HepG2 (cell line): Measurements from ENCODE around the gene ATG13. TPM values are rescaled to one million over a fixed set of nuclear protein-coding genes. Genes with fewer than 3 reads are reported as not detected.

Experiments
- ARID4A ChIP-seq: sonication (generic); formaldehyde crosslinking; IDR thresholded peaks from 2 replicates; pipeline ENCODE4 v1.5.0; 2020; ENCODE audit warnings: mild to moderate bottlenecking, missing genetic modification reagents, borderline replicate concordance
- CBX1 ChIP-seq: IDR thresholded peaks from one replicate; pipeline ENCODE4 v1.6.1; 2016; ENCODE audit warnings: antibody characterized with exemption, low read depth
- CHCHD3 ChIP-seq: sonication (generic); formaldehyde crosslinking; IDR thresholded peaks from 2 replicates; pipeline ENCODE4 v1.8.0; 2022; ENCODE audit warnings: mild to moderate bottlenecking, missing genetic modification reagents, moderate library complexity
- DNMT3B ChIP-seq: conservative IDR thresholded peaks from 2 replicates; pipeline ENCODE4 v1.6.1; 2016; ENCODE audit warnings: missing biosample characterization, control low read depth
- GATA4 ChIP-seq: sonication (generic); IDR thresholded peaks from 2 replicates; pipeline ENCODE4 v1.6.1; 2016; ENCODE audit warnings: antibody characterized with exemption, low read depth, borderline replicate concordance
- HNRNPH1 ChIP-seq: fragments of 200-400 bp; formaldehyde crosslinking; optimal IDR thresholded peaks from 2 replicates; pipeline ENCODE3; 2017; ENCODE audit warnings: mild to moderate bottlenecking, low read depth, low read length
- RBM22 ChIP-seq: fragments of 200-400 bp; formaldehyde crosslinking; optimal IDR thresholded peaks from 2 replicates; pipeline ENCODE3; 2017; ENCODE audit warnings: mild to moderate bottlenecking, low read length, moderate library complexity
- SP5 ChIP-seq: IDR thresholded peaks from 2 replicates; pipeline ENCODE4 v1.6.1; 2016; ENCODE audit warnings: low read depth, borderline replicate concordance
- TOPORS ChIP-seq: sonication (generic); formaldehyde crosslinking; IDR thresholded peaks from 2 replicates; pipeline ENCODE4 v1.8.0; 2023; ENCODE audit warnings: mild to moderate bottlenecking, missing genetic modification reagents
- UBTF ChIP-seq: sonication (generic); formaldehyde crosslinking; IDR thresholded peaks from 2 replicates; pipeline ENCODE4 v1.4.0; 2020; ENCODE audit warnings: mild to moderate bottlenecking, missing genetic modification reagents
- ZFP36 ChIP-seq: fragments of 150-350 bp; IDR thresholded peaks from 2 replicates; pipeline ENCODE4 v1.6.1; 2018; ENCODE audit warnings: borderline replicate concordance, low read length, low read depth; ENCODE audit not compliant: partially characterized antibody
- ZNF101 ChIP-seq: sonication (generic); formaldehyde crosslinking; IDR thresholded peaks from 2 replicates; pipeline ENCODE4 v1.4.0; 2020; ENCODE audit warnings: mild to moderate bottlenecking, low read depth, missing genetic modification reagents, borderline replicate concordance
- ZNF687 ChIP-seq: sonication (generic); formaldehyde crosslinking; IDR thresholded peaks from 2 replicates; pipeline ENCODE4 v1.5.1; 2020; ENCODE audit warnings: mild to moderate bottlenecking, missing genetic modification reagents, moderate library complexity
- ZNF703 ChIP-seq: sonication (generic); formaldehyde crosslinking; IDR thresholded peaks from 2 replicates; pipeline ENCODE4 v1.5.1; 2020; ENCODE audit warnings: missing genetic modification reagents, mild to moderate bottlenecking, moderate library complexity, borderline replicate concordance
- polyA plus RNA-seq, 8 experiments: library from polyadenylated mRNA; depleted of rRNA in 3 of 8; stranded (reverse) in 7 of 8; unstranded in 1 of 8; fragments of >200 nt; fragmentation: Illumina TruSeq in 4 of 8; extraction: Trizol in 4 of 8; gene quantifications; 2 replicates each; pipeline versions ENCODE4 v1.2.1 to v1.2.3, GENCODE V29; 2011 to 2016; ENCODE audit warnings: low read depth in 4 of 8, missing spikeins in 1 of 8, mixed read lengths in 1 of 8; ENCODE audit not compliant: insufficient read depth in 1 of 8
- total RNA-seq, 5 experiments: library from RNA; depleted of rRNA; stranded (reverse); fragments of >200 nt; fragmentation: Illumina TruSeq; extraction: Trizol; gene quantifications; 2 replicates each; pipeline ENCODE4 v1.2.3, GENCODE V29; 2016; ENCODE audit warnings: low read depth in 1 of 5

ATG13 gene
- total and polyA plus RNA-seq, 2 of the 13 experiments (the other 11 are each of a cell fraction or from before 2014, with no cell fraction given): 55.0 to 77.3 TPM

- peak; percentile 73 for TF ChIP-seq ARID4A
- no peak for TF ChIP-seq CHCHD3
- no peak for TF ChIP-seq ZNF703 (CRISPR knock-in tag)
- TF ChIP-seq ZNF687: peak; percentile 86
- peak; percentile 32 for TF ChIP-seq CBX1
- TF ChIP-seq HNRNPH1: no peak
- no peak for TF ChIP-seq RBM22
- peak; percentile 98 for TF ChIP-seq SP5 (CRISPR knock-in tag)
- no peak for TF ChIP-seq TOPORS
- TF ChIP-seq UBTF (CRISPR knock-in tag): peak; percentile 84
- peak; percentile 23; the same call in 1 of the 2 replicates for TF ChIP-seq DNMT3B (CRISPR knock-in tag)
- TF ChIP-seq ZFP36: no peak
- TF ChIP-seq ZNF101: no peak
- TF ChIP-seq GATA4: peak; percentile 24; the same call in 1 of the 2 replicates
Measured at GRCh38 chr11:46718155-46719019, 101.0 kb downstream of the ATG13 start (continued).
